ENCODE results near the gene CDKAL1.

Gene CDKAL1

GRCh38 chr6:20969551-20969950 is 435.3 kb downstream of the CDKAL1 start:
- Histone ChIP-seq H3K4me3 (ENCODE audit: low read depth in 1 of 2, low read length in 2 of 2) (no peak overlapping the region), H4K20me1 (ENCODE audit: insufficient read depth, low read length) (no peaks in the 10 kb centered on the region), H3K79me2 (ENCODE audit: insufficient read depth, low read length) (no peaks in the 10 kb centered on the region), H3K27ac (ENCODE audit: low read length) (no peak overlapping the region), H3K27me3 (ENCODE audit: insufficient read depth, low read length, poor library complexity) (no peaks in the 10 kb centered on the region), H3K36me3 (ENCODE audit: insufficient read depth, low read length) (no peaks in the 10 kb centered on the region), H3K4me1 (ENCODE audit: insufficient read depth, low read length) (no peaks in the 10 kb centered on the region), H3K9me3 (ENCODE audit: insufficient read depth, low read length, severe bottlenecking) (peaks cover 3% of the 10 kb centered on the region), H3K4me2 (ENCODE audit: insufficient read depth, low read length) (no peak overlapping the region), H3K9ac (ENCODE audit: low read depth, low read length) (no peak overlapping the region), H2AFZ (ENCODE audit: low read depth, low read length) (no peak overlapping the region)
- DNase-seq (no peak), ATAC-seq (ENCODE audit: insufficient read depth, low read depth) (no peak)
- no peak for TF ChIP-seq EZH2 (IDR thresholded peaks at IDR 0.05; ENCODE audit: borderline replicate concordance, low read depth, low read length, severe bottlenecking)
- no peak for TF ChIP-seq CTCF (IDR thresholded peaks at IDR 0.05; ENCODE audit: borderline replicate concordance, extremely low read depth, low read length, poor library complexity, severe bottlenecking)

GRCh38 chr6:20976391-20976918 is 442.2 kb downstream of the CDKAL1 start:
- no peak for TF ChIP-seq EZH2 (IDR thresholded peaks at IDR 0.05; ENCODE audit: borderline replicate concordance, low read depth, low read length, severe bottlenecking)
- TF ChIP-seq CTCF (IDR thresholded peaks at IDR 0.05; ENCODE audit: borderline replicate concordance, extremely low read depth, low read length, poor library complexity, severe bottlenecking) = no peak
- H4K20me1 ChIP-seq (ENCODE audit: insufficient read depth, low read length) = no peaks in the 10 kb centered on the region
- no peak overlapping the region for H3K4me2 ChIP-seq (ENCODE audit: insufficient read depth, low read length)
- no peaks in the 10 kb centered on the region for H3K4me1 ChIP-seq (ENCODE audit: insufficient read depth, low read length)
- no peaks in the 10 kb centered on the region for H3K36me3 ChIP-seq (ENCODE audit: insufficient read depth, low read length)
- ATAC-seq (ENCODE audit: insufficient read depth, low read depth) (no peak), DNase-seq (no peak)
- H3K79me2 ChIP-seq (ENCODE audit: insufficient read depth, low read length) = no peaks in the 10 kb centered on the region
- H2AFZ ChIP-seq (ENCODE audit: low read depth, low read length) = no peak overlapping the region
- no peaks in the 10 kb centered on the region for H3K27me3 ChIP-seq (ENCODE audit: insufficient read depth, low read length, poor library complexity)
- no peaks in the 10 kb centered on the region for H3K9me3 ChIP-seq (ENCODE audit: insufficient read depth, low read length, severe bottlenecking)
- no peak overlapping the region for H3K9ac ChIP-seq (ENCODE audit: low read depth, low read length)
- no peak overlapping the region for H3K27ac ChIP-seq (ENCODE audit: low read length)
- no peak overlapping the region for H3K4me3 ChIP-seq (ENCODE audit: low read depth in 1 of 2, low read length in 2 of 2)

GRCh38 chr6:20978151-20978614 is 443.9 kb downstream of the CDKAL1 start:
- ATAC-seq (ENCODE audit: insufficient read depth, low read depth) = no peak
- Histone ChIP-seq H3K36me3 (ENCODE audit: insufficient read depth, low read length) (no peaks in the 10 kb centered on the region), H3K4me1 (ENCODE audit: insufficient read depth, low read length) (no peaks in the 10 kb centered on the region), H3K79me2 (ENCODE audit: insufficient read depth, low read length) (no peaks in the 10 kb centered on the region), H3K27me3 (ENCODE audit: insufficient read depth, low read length, poor library complexity) (no peaks in the 10 kb centered on the region), H3K9ac (ENCODE audit: low read depth, low read length) (no peak overlapping the region), H3K4me2 (ENCODE audit: insufficient read depth, low read length) (no peak overlapping the region), H3K27ac (ENCODE audit: low read length) (no peak overlapping the region), H3K9me3 (ENCODE audit: insufficient read depth, low read length, severe bottlenecking) (no peaks in the 10 kb centered on the region), H2AFZ (ENCODE audit: low read depth, low read length) (no peak overlapping the region), H3K4me3 (ENCODE audit: low read depth in 1 of 2, low read length in 2 of 2) (no peak overlapping the region), H4K20me1 (ENCODE audit: insufficient read depth, low read length) (no peaks in the 10 kb centered on the region)
- DNase-seq = no peak
- TF ChIP-seq CTCF (IDR thresholded peaks at IDR 0.05; ENCODE audit: borderline replicate concordance, extremely low read depth, low read length, poor library complexity, severe bottlenecking) (no peak), EZH2 (IDR thresholded peaks at IDR 0.05; ENCODE audit: borderline replicate concordance, low read depth, low read length, severe bottlenecking) (no peak)

Data from DND-41 (cell line).